ENCODE data around the gene ZNF485. TPM values are rescaled to one million over a fixed set of nuclear protein-coding genes. Genes with fewer than 3 reads are reported as not detected.
"Not testable (repeated sequence)": the region's sequence is repeated elsewhere in the genome, so short reads cannot be mapped to it uniquely, and the experiment has no call there.

Gene ZNF485
- total RNA-seq, 5 donors from 2014 or later (not counting 1 experiment from before 2014, with no cell fraction given) = 2.3 to 11.9 (median 9.0) TPM

DNA sequence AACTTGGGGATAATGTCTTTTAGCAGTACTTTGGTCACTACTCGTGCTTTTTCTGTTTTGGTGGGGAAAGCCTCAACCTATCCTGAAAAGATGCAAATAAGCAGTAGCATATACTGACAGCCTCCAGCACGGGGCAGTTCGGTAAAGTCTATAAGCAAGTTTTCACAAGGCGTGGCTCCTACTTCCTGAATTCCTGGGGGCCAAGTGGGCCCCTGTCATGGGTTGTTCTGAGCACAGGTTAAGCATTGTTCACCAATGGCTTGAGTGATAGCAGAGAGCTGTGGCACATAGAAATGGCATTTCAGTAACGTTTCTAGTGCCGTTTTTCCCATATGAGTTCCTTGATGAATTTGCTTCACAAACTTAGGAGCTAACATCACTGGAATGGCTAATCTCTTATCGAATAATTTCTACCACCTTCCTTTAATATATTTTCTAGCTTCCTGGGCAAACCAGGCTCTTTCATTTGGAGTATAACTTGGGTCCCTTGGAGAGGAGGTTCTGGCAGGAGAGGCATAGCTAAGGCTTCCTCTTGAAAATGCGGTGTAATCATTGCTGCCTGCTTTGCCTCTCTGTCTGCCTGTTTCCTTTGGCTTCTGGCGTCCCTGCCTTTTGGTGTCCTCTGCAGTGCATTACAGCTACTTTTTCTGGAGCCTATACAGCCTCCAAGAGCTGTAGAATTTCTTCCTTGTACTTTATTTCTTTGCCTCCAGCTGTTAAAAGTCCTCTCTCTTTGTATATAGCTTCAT lies 20.1 kb upstream of the ZNF485 start:
- H3K36me3 ChIP-seq (ENCODE audit: control insufficient read depth in 2 of 2, extremely low read depth in 1 of 2, insufficient read depth in 1 of 2, low read length in 1 of 2) = no peaks in the 10 kb centered on the region
- H3K27me3 Mint-ChIP-seq = peaks cover 2 to 4% of the 10 kb centered on the region in 2 donors
- no peaks in the 10 kb centered on the region for H3K27me3 ChIP-seq (replicated peaks in 1 of 2; ENCODE audit: control insufficient read depth in 2 of 2, extremely low read depth in 1 of 2, insufficient read depth in 2 of 2, low read length in 1 of 2)
- ChIA-PET POLR2A (interaction anchor here in 1 of 2 donors (0.6 kb wide), 1 partner anchor 173 kb away, joined by 7 read pairs; no protein-coding TSS in a partner anchor), CTCF (no interaction called here)
- H3K4me1 Mint-ChIP-seq = no peaks in the 10 kb centered on the region
- no peak overlapping the region for H3K27ac ChIP-seq (ENCODE audit: low read length)
- H3K4me3 ChIP-seq (ENCODE audit: control insufficient read depth in 1 of 2, extremely low read depth in 1 of 2, low read length in 1 of 2) = no peak overlapping the region
- WGBS (ENCODE audit: insufficient coverage) = 84% methylated on average over 6 of the region's 9 CpGs
- H3K36me3 Mint-ChIP-seq = no peaks in the 10 kb centered on the region
- no peak overlapping the region for H3K4me3 Mint-ChIP-seq
- H3K9me3 ChIP-seq = no peaks in the 10 kb centered on the region
- no peaks in the 10 kb centered on the region for H3K4me1 ChIP-seq (ENCODE audit: control insufficient read depth in 1 of 2, extremely low read depth in 1 of 2, insufficient read depth in 2 of 2, low read length in 2 of 2)
- no peaks in the 10 kb centered on the region for H3K9me3 Mint-ChIP-seq
- DNase-seq (no peak), ATAC-seq (replicated peaks in 1 of 4) (no peak)
- H3K27ac Mint-ChIP-seq = no peak overlapping the region

DNA sequence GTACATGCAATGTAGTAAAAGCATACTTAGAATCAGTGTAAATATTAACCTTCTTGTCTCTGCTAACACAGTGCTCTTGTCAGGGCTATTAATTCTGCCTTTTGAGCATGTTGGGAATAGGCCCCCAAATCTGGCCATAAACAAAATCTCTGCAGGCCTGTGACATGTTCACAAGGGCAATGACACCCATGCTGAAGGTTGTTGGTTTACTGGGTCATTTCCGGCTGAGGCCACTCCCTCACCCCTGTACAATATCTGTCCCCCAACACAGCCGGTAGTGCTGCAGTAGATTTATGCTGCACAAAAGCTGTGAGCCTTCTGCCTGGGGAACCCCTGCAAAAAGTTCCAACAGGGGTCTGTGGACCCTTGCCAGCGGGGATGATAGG lies 19.5 kb upstream of the ZNF485 start:
- H3K9me3 Mint-ChIP-seq; H3K4me3 Mint-ChIP-seq; ATAC-seq (replicated peaks in 1 of 4); H3K27me3 ChIP-seq (replicated peaks in 1 of 2; ENCODE audit: control insufficient read depth in 2 of 2, extremely low read depth in 1 of 2, insufficient read depth in 2 of 2, low read length in 1 of 2); H3K27ac ChIP-seq (ENCODE audit: low read length); H3K36me3 ChIP-seq (ENCODE audit: control insufficient read depth in 2 of 2, extremely low read depth in 1 of 2, insufficient read depth in 1 of 2, low read length in 1 of 2); H3K4me1 ChIP-seq (ENCODE audit: control insufficient read depth in 1 of 2, extremely low read depth in 1 of 2, insufficient read depth in 2 of 2, low read length in 2 of 2); H3K27me3 Mint-ChIP-seq; H3K9me3 ChIP-seq; CTCF ChIA-PET; H3K4me1 Mint-ChIP-seq; H3K4me3 ChIP-seq (ENCODE audit: control insufficient read depth in 1 of 2, extremely low read depth in 1 of 2, low read length in 1 of 2); H3K36me3 Mint-ChIP-seq; DNase-seq: not testable (repeated sequence)
- H3K27ac Mint-ChIP-seq = peak overlapping the region in 1 of 2 donors; percentile 24
- POLR2A ChIA-PET = interaction anchor here in 1 of 2 donors (0.6 kb wide), 1 partner anchor 17 kb away, joined by 5 read pairs; no protein-coding TSS in a partner anchor
- WGBS (ENCODE audit: insufficient coverage) = no CpG with 5 or more reads among the region's 3 CpGs

DNA sequence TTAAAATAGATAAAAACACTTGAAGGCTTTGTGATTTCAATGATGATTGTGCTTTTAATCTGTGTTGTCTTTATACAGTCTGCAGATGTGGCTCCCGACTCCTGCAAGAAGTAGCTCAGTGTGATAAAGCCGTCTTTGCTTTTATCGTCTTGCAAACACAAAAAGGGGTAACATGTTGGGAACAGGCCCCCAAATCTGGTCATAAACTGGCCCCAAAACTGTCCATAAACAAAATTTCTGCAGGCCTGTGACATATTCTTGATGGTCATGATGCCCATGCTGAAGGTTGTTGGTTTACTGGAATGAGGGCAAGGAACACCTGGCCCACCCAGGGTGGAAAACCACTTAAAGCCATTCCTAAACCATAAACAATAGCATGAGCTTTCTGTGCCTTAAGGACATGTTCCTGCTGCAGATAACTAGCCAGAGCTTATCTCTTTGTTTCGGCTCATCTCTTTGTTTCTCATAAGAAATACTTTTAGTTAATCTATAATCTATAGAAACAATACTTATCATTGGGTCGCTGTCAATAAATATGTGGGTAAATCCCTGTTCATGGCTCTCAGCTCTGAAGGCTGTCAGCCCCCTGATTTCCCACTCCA lies 14.8 kb upstream of the ZNF485 start:
- no peak overlapping the region for H3K27ac ChIP-seq (ENCODE audit: low read length)
- ATAC-seq (replicated peaks in 1 of 4) (no peak), DNase-seq (no peak)
- no CpG with 5 or more reads among the region's 5 CpGs for WGBS (ENCODE audit: insufficient coverage)
- Mint-ChIP-seq H3K4me1 (peaks cover 21 to 25% (median 24%) of the 10 kb centered on the region in 3 donors), H3K4me3 (no peak overlapping the region), H3K27ac (no peak overlapping the region), H3K9me3 (peaks cover 0 to 7% (median 0%) of the 10 kb centered on the region in 3 donors), H3K36me3 (no peaks in the 10 kb centered on the region), H3K27me3 (peaks cover 2 to 4% of the 10 kb centered on the region in 2 donors)
- ChIA-PET POLR2A (interaction anchor here in 1 of 2 donors (0.5 kb wide), 1 partner anchor 810 kb away, joined by 5 read pairs; no protein-coding TSS in a partner anchor), CTCF (interaction anchor here in 1 of 2 donors (0.7 kb wide), 1 partner anchor 14 kb away, joined by 3 read pairs; no protein-coding TSS in a partner anchor)
- H3K4me3 ChIP-seq (ENCODE audit: control insufficient read depth in 1 of 2, extremely low read depth in 1 of 2, low read length in 1 of 2) = no peak overlapping the region
- no peaks in the 10 kb centered on the region for H3K27me3 ChIP-seq (replicated peaks in 1 of 2; ENCODE audit: control insufficient read depth in 2 of 2, extremely low read depth in 1 of 2, insufficient read depth in 2 of 2, low read length in 1 of 2)
- no peaks in the 10 kb centered on the region for H3K36me3 ChIP-seq (ENCODE audit: control insufficient read depth in 2 of 2, extremely low read depth in 1 of 2, insufficient read depth in 1 of 2, low read length in 1 of 2)
- H3K9me3 ChIP-seq = peaks cover 2% of the 10 kb centered on the region
- H3K4me1 ChIP-seq (ENCODE audit: control insufficient read depth in 1 of 2, extremely low read depth in 1 of 2, insufficient read depth in 2 of 2, low read length in 2 of 2) = peaks cover 14 to 23% of the 10 kb centered on the region in 2 experiments

DNA sequence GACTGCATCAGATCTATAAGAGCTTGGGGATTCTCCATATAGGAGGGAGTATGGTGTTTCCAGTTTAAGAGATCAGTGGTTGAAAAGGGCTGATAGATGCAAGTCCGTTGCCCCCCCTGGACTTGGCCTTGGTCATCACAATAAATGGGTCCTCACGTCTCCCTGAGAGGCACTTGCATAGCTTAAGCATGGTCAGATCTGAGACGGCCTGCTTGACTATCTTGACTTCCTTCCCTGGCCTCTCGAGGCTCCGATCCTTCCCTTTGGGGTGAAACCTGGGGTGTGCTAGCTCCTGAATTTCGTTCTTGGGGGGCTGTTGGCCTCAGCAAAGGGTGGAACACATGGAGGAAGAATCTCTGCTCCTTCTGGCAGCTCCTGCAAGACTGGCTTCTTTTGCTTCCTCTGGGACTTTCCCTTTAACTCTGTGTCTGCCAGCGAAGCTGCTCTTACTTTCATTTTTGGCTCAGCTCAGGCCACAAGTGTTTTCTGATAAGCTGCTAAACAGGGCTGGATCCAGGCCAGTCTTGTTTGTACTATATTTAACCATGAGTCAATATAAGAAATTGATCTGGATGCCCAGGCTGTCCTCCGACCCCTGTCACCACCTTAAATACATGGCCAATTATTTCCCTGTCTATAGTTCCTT lies 11.2 kb upstream of the ZNF485 start:
- H3K36me3 ChIP-seq (ENCODE audit: control insufficient read depth in 2 of 2, extremely low read depth in 1 of 2, insufficient read depth in 1 of 2, low read length in 1 of 2) = no peaks in the 10 kb centered on the region
- peak overlapping the region; percentile 73 to 91 for H3K27ac Mint-ChIP-seq
- H3K4me3 Mint-ChIP-seq = peak overlapping the region; percentile 77 to 85 (median 81)
- peak overlapping the region in 1 of 2 donors; percentile 44 for H3K4me3 ChIP-seq (ENCODE audit: control insufficient read depth in 1 of 2, extremely low read depth in 1 of 2, low read length in 1 of 2)
- POLR2A ChIA-PET = interaction anchor here in 1 of 2 donors (0.7 kb wide), 1 partner anchor 54 kb away, joined by 3 read pairs; the partner anchor contains the start of gene ZNF32
- H3K4me1 Mint-ChIP-seq = peaks cover 28 to 35% (median 34%) of the 10 kb centered on the region in 3 donors
- no peaks in the 10 kb centered on the region for H3K27me3 ChIP-seq (replicated peaks in 1 of 2; ENCODE audit: control insufficient read depth in 2 of 2, extremely low read depth in 1 of 2, insufficient read depth in 2 of 2, low read length in 1 of 2)
- peaks cover 0 to 4% of the 10 kb centered on the region in 2 donors for H3K27me3 Mint-ChIP-seq
- no peaks in the 10 kb centered on the region for H3K36me3 Mint-ChIP-seq
- CTCF ChIA-PET = interaction anchor here in 1 of 2 donors (0.6 to 1.1 kb wide), 3 partner anchors 9 to 55 kb away, joined by 3 to 4 read pairs (median 4); no protein-coding TSS in a partner anchor
- peaks cover 2% of the 10 kb centered on the region for H3K9me3 ChIP-seq
- peaks cover 0 to 7% (median 0%) of the 10 kb centered on the region in 3 donors for H3K9me3 Mint-ChIP-seq
- H3K27ac ChIP-seq (ENCODE audit: low read length) = peak overlapping the region; percentile 69
- WGBS (ENCODE audit: insufficient coverage) = 19% methylated on average over 5 of the region's 8 CpGs
- peak in 7 of 35 experiments; percentile 1 to 67 (median 12) for DNase-seq
- ATAC-seq (replicated peaks in 1 of 4) = peak; percentile 50 to 91 (median 66)
- peaks cover 17 to 32% of the 10 kb centered on the region in 2 experiments for H3K4me1 ChIP-seq (ENCODE audit: control insufficient read depth in 1 of 2, extremely low read depth in 1 of 2, insufficient read depth in 2 of 2, low read length in 2 of 2)

DNA sequence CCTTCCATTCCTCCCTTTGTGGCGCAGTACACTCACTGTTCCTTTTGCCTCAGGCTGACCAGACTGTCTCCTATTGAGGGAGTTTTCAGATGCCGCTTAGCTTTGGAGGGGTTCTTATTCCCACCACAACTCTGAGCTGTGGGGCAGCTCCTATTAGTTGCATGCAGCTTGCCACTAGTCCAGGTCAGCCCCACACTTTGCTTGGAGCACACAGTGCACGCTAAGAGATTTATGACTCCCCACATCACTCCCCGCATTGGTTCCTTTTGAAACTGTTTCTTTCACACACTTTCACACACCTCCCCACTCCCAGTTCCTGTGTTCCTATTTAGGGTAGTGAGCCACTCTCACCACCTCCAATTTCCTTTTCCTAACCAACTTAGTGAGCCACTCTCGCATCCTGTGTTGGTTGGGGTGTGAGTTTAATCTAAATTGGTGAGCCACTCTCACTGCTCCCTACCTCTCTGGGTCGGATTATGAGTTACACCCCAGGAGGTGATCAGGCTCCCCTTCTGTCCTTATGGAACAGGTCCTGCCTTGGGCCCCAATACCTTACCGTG lies 10.4 kb upstream of the ZNF485 start:
- peaks cover 0 to under 1% of the 10 kb centered on the region in 2 donors for H3K27me3 Mint-ChIP-seq
- ChIA-PET CTCF (no interaction called here), POLR2A (interaction anchor here in 1 of 2 donors (0.6 kb wide), 1 partner anchor 94 kb away, joined by 3 read pairs; no protein-coding TSS in a partner anchor)
- H3K36me3 ChIP-seq (ENCODE audit: control insufficient read depth in 2 of 2, extremely low read depth in 1 of 2, insufficient read depth in 1 of 2, low read length in 1 of 2) = no peaks in the 10 kb centered on the region
- peak; percentile 55 to 67 (median 62) for ATAC-seq (replicated peaks in 1 of 4)
- H3K4me3 Mint-ChIP-seq = peak overlapping the region; percentile 77 to 85 (median 81)
- H3K4me1 Mint-ChIP-seq = peaks cover 28 to 35% (median 34%) of the 10 kb centered on the region in 3 donors
- H3K36me3 Mint-ChIP-seq = no peaks in the 10 kb centered on the region
- peaks cover 0 to 7% (median 0%) of the 10 kb centered on the region in 3 donors for H3K9me3 Mint-ChIP-seq
- peak overlapping the region; percentile 73 to 91 for H3K27ac Mint-ChIP-seq
- H3K4me3 ChIP-seq (ENCODE audit: control insufficient read depth in 1 of 2, extremely low read depth in 1 of 2, low read length in 1 of 2) = peak overlapping the region; percentile 10 to 44
- peak in 3 of 35 experiments; percentile 1 to 39 (median 12) for DNase-seq
- no peaks in the 10 kb centered on the region for H3K27me3 ChIP-seq (replicated peaks in 1 of 2; ENCODE audit: control insufficient read depth in 2 of 2, extremely low read depth in 1 of 2, insufficient read depth in 2 of 2, low read length in 1 of 2)
- peaks cover 2% of the 10 kb centered on the region for H3K9me3 ChIP-seq
- H3K27ac ChIP-seq (ENCODE audit: low read length) = peak overlapping the region; percentile 69
- peaks cover 17 to 32% of the 10 kb centered on the region in 2 experiments for H3K4me1 ChIP-seq (ENCODE audit: control insufficient read depth in 1 of 2, extremely low read depth in 1 of 2, insufficient read depth in 2 of 2, low read length in 2 of 2)
- 11% methylated on average over 4 of the region's 7 CpGs for WGBS (ENCODE audit: insufficient coverage)
